Measurements from ENCODE around the gene SLC23A2. TPM values are rescaled to one million over a fixed set of nuclear protein-coding genes. Genes with fewer than 3 reads are reported as not detected.
"Not testable (repeated sequence)": the region's sequence is repeated elsewhere in the genome, so short reads cannot be mapped to it uniquely, and the experiment has no call there.

The SLC23A2 gene
- total RNA-seq, 2 experiments from 2014 or later: 16.0 to 16.2 TPM

DNA sequence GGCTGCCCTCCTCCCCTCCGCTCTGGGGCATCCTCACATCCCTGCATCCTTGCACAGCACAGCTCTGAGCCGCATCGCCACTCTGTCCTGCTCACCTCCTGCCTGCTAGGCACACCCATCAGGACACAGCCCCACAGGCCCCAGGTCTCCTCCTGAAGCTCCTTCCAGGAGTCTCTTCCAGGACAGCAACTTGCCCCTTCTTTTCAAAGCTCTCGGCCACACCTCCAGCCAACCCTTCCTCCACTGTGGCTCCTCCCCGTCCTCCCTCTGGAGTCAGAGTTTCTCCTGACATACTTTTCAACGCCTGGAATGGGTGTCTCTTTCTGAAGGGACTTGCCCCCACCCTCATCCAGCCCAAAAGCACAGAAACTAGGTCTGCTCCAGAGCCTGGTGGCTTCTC lies 77.3 kb downstream of the SLC23A2 start:
- H3K4me1 Mint-ChIP-seq (ENCODE audit: low read depth): peaks cover 3% of the 10 kb centered on the region
- CTCF ChIA-PET: interaction anchor here (1.3 kb wide), 1 partner anchor 25 kb away, joined by 5 read pairs; no protein-coding TSS in a partner anchor
- intact Hi-C loops (cut with micrococcal nuclease): no loop called here
- POLR2A ChIA-PET: no interaction called here
- no peak overlapping the region for H3K4me3 Mint-ChIP-seq
- DNase-seq (no peak), ATAC-seq (no peak)
- H3K36me3 Mint-ChIP-seq (ENCODE audit: low read depth): peaks cover 2% of the 10 kb centered on the region
- no peak overlapping the region for H3K27ac Mint-ChIP-seq
- H3K9me3 Mint-ChIP-seq: no peaks in the 10 kb centered on the region
- no peaks in the 10 kb centered on the region for H3K27me3 Mint-ChIP-seq
- TF ChIP-seq, protein P1, sequence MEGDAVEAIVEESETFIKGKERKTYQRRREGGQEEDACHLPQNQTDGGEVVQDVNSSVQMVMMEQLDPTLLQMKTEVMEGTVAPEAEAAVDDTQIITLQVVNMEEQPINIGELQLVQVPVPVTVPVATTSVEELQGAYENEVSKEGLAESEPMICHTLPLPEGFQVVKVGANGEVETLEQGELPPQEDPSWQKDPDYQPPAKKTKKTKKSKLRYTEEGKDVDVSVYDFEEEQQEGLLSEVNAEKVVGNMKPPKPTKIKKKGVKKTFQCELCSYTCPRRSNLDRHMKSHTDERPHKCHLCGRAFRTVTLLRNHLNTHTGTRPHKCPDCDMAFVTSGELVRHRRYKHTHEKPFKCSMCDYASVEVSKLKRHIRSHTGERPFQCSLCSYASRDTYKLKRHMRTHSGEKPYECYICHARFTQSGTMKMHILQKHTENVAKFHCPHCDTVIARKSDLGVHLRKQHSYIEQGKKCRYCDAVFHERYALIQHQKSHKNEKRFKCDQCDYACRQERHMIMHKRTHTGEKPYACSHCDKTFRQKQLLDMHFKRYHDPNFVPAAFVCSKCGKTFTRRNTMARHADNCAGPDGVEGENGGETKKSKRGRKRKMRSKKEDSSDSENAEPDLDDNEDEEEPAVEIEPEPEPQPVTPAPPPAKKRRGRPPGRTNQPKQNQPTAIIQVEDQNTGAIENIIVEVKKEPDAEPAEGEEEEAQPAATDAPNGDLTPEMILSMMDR (IDR thresholded peaks at IDR 0.05): no peak

- intact Hi-C loops (cut with micrococcal nuclease): no loop called here
- TF ChIP-seq, protein P1 (IDR thresholded peaks at IDR 0.05): no peak
- Mint-ChIP-seq H3K9me3 (no peaks in the 10 kb centered on the region), H3K36me3 (ENCODE audit: low read depth) (peaks cover 2% of the 10 kb centered on the region), H3K4me3 (no peak overlapping the region), H3K4me1 (ENCODE audit: low read depth) (peaks cover 6% of the 10 kb centered on the region), H3K27ac (no peak overlapping the region), H3K27me3 (no peaks in the 10 kb centered on the region)
- ChIA-PET POLR2A (no interaction called here), CTCF (no interaction called here)
- no peak for ATAC-seq
- DNase-seq: no peak
Observed at GRCh38 chr20:4922186-4922585, 79.1 kb downstream of the SLC23A2 start.

- H3K36me3 Mint-ChIP-seq (ENCODE audit: low read depth); ATAC-seq; H3K4me1 Mint-ChIP-seq (ENCODE audit: low read depth); intact Hi-C loops (cut with micrococcal nuclease); DNase-seq; H3K9me3 Mint-ChIP-seq; H3K27ac Mint-ChIP-seq; H3K4me3 Mint-ChIP-seq; H3K27me3 Mint-ChIP-seq; CTCF ChIA-PET; POLR2A ChIA-PET: not testable (repeated sequence)
Observed at GRCh38 chr20:4921271-4921670, 80.0 kb downstream of the SLC23A2 start.

- Mint-ChIP-seq H3K27me3 (no peaks in the 10 kb centered on the region), H3K4me3 (no peak overlapping the region), H3K4me1 (ENCODE audit: low read depth) (peaks cover 6% of the 10 kb centered on the region), H3K27ac (no peak overlapping the region), H3K9me3 (no peaks in the 10 kb centered on the region), H3K36me3 (ENCODE audit: low read depth) (peaks cover 2% of the 10 kb centered on the region)
- intact Hi-C loops (cut with micrococcal nuclease): no loop called here
- ChIA-PET POLR2A (no interaction called here), CTCF (no interaction called here)
- DNase-seq: no peak
- TF ChIP-seq, protein P1 (IDR thresholded peaks at IDR 0.05): no peak
- no peak for ATAC-seq
Observed at GRCh38 chr20:4920655-4921054, 80.7 kb downstream of the SLC23A2 start.

DNA sequence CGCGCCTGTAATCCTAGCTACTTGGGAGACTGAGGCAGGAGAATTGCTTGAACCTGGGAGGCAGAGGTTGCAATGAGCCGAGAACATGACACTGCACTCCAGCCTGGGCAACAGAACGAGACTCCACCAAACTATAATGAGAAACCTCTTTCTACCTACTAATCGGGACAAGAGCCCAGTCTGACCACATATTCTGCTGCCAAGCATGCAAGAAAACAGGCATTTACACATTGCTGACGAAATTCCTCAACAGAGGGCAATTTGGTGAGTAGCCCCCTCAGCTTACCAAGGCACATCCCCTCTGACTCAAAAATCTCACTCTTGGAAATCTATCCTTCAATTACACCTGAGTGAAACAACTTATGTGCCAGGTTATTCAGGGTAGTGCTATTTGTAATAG lies 81.2 kb downstream of the SLC23A2 start:
- intact Hi-C loops (cut with micrococcal nuclease): no loop called here
- POLR2A ChIA-PET: no interaction called here
- no peak overlapping the region for H3K27ac Mint-ChIP-seq
- TF ChIP-seq, protein P1 (IDR thresholded peaks at IDR 0.05): no peak
- no peak overlapping the region for H3K4me3 Mint-ChIP-seq
- no peaks in the 10 kb centered on the region for H3K27me3 Mint-ChIP-seq
- peaks cover 6% of the 10 kb centered on the region for H3K4me1 Mint-ChIP-seq (ENCODE audit: low read depth)
- CTCF ChIA-PET: no interaction called here
- DNase-seq: no peak
- peaks cover under 1% of the 10 kb centered on the region for H3K36me3 Mint-ChIP-seq (ENCODE audit: low read depth)
- no peaks in the 10 kb centered on the region for H3K9me3 Mint-ChIP-seq
- ATAC-seq: no peak
